ENCODE measurements around the gene OGDHL.
"Not testable (repeated sequence)": the region's sequence is repeated elsewhere in the genome, so short reads cannot be mapped to it uniquely, and the experiment has no call there.

OGDHL gene

GRCh38 chr10:49738616-49739360 lies 23.3 kb downstream of the OGDHL start:
- peak in 1 of 14 donors; percentile 15 for DNase-seq

- no peak for DNase-seq
Measured at GRCh38 chr10:49737474-49738201, 24.5 kb downstream of the OGDHL start.

GRCh38 chr10:49736564-49737113 lies 25.5 kb downstream of the OGDHL start:
- DNase-seq: no peak

- no peak for DNase-seq
Measured at GRCh38 chr10:49735848-49736563, 26.1 kb downstream of the OGDHL start.

GRCh38 chr10:49735161-49735560 lies 27.0 kb downstream of the OGDHL start:
- no peak for DNase-seq

- no peak for DNase-seq
Measured at GRCh38 chr10:49734676-49735075, 27.4 kb downstream of the OGDHL start.

- no peak for DNase-seq
Measured at GRCh38 chr10:49733866-49734265, 28.3 kb downstream of the OGDHL start.

- no peak for DNase-seq
Measured at GRCh38 chr10:49726593-49726992, 35.5 kb downstream of the OGDHL start.

GRCh38 chr10:49715157-49715556 lies 47.0 kb downstream of the OGDHL start:
- not testable (repeated sequence) for DNase-seq

- no peak for DNase-seq
Measured at GRCh38 chr10:49713266-49713665, 48.9 kb downstream of the OGDHL start.

- no peak for DNase-seq
Measured at GRCh38 chr10:49711481-49711880, 50.6 kb downstream of the OGDHL start.

- DNase-seq: no peak
Measured at GRCh38 chr10:49710966-49711365, 51.2 kb downstream of the OGDHL start.

GRCh38 chr10:49709934-49710333 lies 52.2 kb downstream of the OGDHL start:
- no peak for DNase-seq

- DNase-seq: no peak
Measured at GRCh38 chr10:49707585-49707984, 54.5 kb downstream of the OGDHL start.

GRCh38 chr10:49700997-49701396 lies 61.1 kb downstream of the OGDHL start:
- DNase-seq: no peak

- DNase-seq: no peak
Measured at GRCh38 chr10:49700211-49700610, 61.9 kb downstream of the OGDHL start.

GRCh38 chr10:49698679-49699078 lies 63.4 kb downstream of the OGDHL start:
- no peak for DNase-seq

GRCh38 chr10:49696311-49696710 lies 65.8 kb downstream of the OGDHL start:
- no peak for DNase-seq

- DNase-seq: no peak
Measured at GRCh38 chr10:49694466-49694865, 67.7 kb downstream of the OGDHL start.

- DNase-seq: no peak
Measured at GRCh38 chr10:49691588-49691987, 70.5 kb downstream of the OGDHL start.

- DNase-seq: no peak
Measured at GRCh38 chr10:49690698-49691356, 71.3 kb downstream of the OGDHL start.

- no peak for DNase-seq
Measured at GRCh38 chr10:49689882-49690510, 72.1 kb downstream of the OGDHL start.

All from C1 segment of cervical spinal cord (tissue), 14 donors.